PFSK-1 (cell line): ENCODE data around the gene TPBGL.

Source experiments
- FOXP2 ChIP-seq: optimal IDR thresholded peaks from 2 replicates; pipeline ENCODE3; 2011; ENCODE audit warnings: borderline replicate concordance, control low read depth, inconsistent platforms; ENCODE audit not compliant: insufficient read depth; ENCODE audit errors: extremely low read length, extremely low read depth
- POLR2AphosphoS5 ChIP-seq: IDR thresholded peaks from 2 replicates; pipeline ENCODE4 v1.6.1; 2012; ENCODE audit warnings: low read depth, mild to moderate bottlenecking, control low read depth, low read length, moderate library complexity
- SIN3A ChIP-seq: IDR thresholded peaks from 2 replicates; pipeline ENCODE4 v1.6.1; 2012; ENCODE audit warnings: mild to moderate bottlenecking, low read length, moderate library complexity, borderline replicate concordance; ENCODE audit not compliant: insufficient read depth
- TAF1 ChIP-seq: IDR thresholded peaks from 2 replicates; pipeline ENCODE4 v1.6.1; 2012; ENCODE audit warnings: low read length, control low read depth, borderline replicate concordance; ENCODE audit not compliant: insufficient read depth
- TF ChIP-seq, protein P1 (sequence below), 2 experiments: IDR thresholded peaks; 2 replicates each; pipeline versions ENCODE4 v1.6.1 to v1.8.0; 2011 to 2012; ENCODE audit warnings: low read depth in 2 of 2, low read length in 2 of 2, control low read depth in 1 of 2, inconsistent platforms in 1 of 2, mild to moderate bottlenecking in 1 of 2, moderate library complexity in 1 of 2; ENCODE audit not compliant: insufficient read depth in 1 of 2

The TPBGL gene

DNA sequence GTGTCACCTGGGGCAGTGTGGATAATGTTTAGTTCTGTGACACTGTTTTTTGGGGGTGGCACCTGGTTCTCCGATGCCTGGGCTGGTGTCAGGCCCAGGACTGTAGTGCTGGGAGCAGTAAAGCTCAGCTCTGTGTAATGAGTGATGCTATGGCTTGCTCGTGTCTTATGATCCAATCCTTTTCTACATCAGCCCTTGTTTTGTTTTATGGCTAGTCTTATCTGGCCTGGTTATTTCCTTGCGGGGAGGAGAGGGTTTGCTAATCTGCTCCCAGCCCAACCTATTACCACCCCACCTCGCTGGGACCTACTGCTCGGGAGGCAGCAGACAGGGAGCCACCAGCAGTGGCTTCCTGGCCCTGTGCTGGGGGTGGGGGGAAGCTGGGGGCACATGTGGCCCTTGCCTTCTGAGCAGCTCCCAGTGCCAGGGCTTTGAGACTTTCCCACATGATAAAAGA lies 35.0 kb upstream of the TPBGL start:
- TF ChIP-seq, protein P1, sequence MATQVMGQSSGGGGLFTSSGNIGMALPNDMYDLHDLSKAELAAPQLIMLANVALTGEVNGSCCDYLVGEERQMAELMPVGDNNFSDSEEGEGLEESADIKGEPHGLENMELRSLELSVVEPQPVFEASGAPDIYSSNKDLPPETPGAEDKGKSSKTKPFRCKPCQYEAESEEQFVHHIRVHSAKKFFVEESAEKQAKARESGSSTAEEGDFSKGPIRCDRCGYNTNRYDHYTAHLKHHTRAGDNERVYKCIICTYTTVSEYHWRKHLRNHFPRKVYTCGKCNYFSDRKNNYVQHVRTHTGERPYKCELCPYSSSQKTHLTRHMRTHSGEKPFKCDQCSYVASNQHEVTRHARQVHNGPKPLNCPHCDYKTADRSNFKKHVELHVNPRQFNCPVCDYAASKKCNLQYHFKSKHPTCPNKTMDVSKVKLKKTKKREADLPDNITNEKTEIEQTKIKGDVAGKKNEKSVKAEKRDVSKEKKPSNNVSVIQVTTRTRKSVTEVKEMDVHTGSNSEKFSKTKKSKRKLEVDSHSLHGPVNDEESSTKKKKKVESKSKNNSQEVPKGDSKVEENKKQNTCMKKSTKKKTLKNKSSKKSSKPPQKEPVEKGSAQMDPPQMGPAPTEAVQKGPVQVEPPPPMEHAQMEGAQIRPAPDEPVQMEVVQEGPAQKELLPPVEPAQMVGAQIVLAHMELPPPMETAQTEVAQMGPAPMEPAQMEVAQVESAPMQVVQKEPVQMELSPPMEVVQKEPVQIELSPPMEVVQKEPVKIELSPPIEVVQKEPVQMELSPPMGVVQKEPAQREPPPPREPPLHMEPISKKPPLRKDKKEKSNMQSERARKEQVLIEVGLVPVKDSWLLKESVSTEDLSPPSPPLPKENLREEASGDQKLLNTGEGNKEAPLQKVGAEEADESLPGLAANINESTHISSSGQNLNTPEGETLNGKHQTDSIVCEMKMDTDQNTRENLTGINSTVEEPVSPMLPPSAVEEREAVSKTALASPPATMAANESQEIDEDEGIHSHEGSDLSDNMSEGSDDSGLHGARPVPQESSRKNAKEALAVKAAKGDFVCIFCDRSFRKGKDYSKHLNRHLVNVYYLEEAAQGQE (IDR thresholded peaks at IDR 0.05; ENCODE audit: insufficient read depth in 1 of 2, low read depth in 2 of 2, low read length in 2 of 2) = no peak
- no peak for TF ChIP-seq POLR2AphosphoS5
- TF ChIP-seq SIN3A = no peak
- no peak for TF ChIP-seq TAF1
- TF ChIP-seq FOXP2 = no peak

DNA sequence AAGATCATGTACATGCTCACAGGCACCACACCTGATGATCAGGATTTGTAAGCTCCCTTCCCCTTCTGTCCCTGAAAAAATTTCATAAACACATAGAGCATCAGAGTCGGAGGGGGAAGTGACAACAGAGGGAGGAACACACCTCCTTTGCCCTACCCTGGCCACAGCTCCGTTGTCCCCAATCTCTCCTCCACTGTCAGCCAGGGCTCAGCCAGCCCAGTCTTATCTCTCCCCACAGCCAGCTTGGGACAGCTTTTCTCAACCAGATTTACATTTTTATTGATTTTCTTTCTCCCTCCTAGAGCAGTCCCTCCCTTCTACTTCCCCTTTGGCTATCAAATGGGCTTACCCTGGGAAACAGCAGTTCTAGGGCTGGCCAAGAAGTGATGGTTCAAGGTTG lies 32.1 kb upstream of the TPBGL start:
- TF ChIP-seq SIN3A = no peak
- no peak for TF ChIP-seq FOXP2
- TF ChIP-seq TAF1 = no peak
- TF ChIP-seq POLR2AphosphoS5 = no peak
- TF ChIP-seq, protein P1 (IDR thresholded peaks at IDR 0.05; ENCODE audit: insufficient read depth in 1 of 2, low read depth in 2 of 2, low read length in 2 of 2) = no peak

GRCh38 chr11:75212411-75212810 lies 28.2 kb upstream of the TPBGL start:
- no peak for TF ChIP-seq FOXP2
- no peak for TF ChIP-seq POLR2AphosphoS5
- TF ChIP-seq SIN3A = no peak
- TF ChIP-seq, protein P1 (IDR thresholded peaks at IDR 0.05; ENCODE audit: insufficient read depth in 1 of 2, low read depth in 2 of 2, low read length in 2 of 2) = no peak
- TF ChIP-seq TAF1 = no peak

- TF ChIP-seq FOXP2 (no peak), TAF1 (no peak), SIN3A (peak; percentile 99), POLR2AphosphoS5 (no peak)
- TF ChIP-seq, protein P1 (IDR thresholded peaks at IDR 0.05; ENCODE audit: insufficient read depth in 1 of 2, low read depth in 2 of 2, low read length in 2 of 2) = peak; percentile 100
These were observed 26.2 kb upstream of the TPBGL start for GRCh38 chr11:75214411-75214821.

GRCh38 chr11:75214843-75215242 lies 25.7 kb upstream of the TPBGL start:
- no peak for TF ChIP-seq FOXP2
- no peak for TF ChIP-seq SIN3A
- no peak for TF ChIP-seq POLR2AphosphoS5
- TF ChIP-seq, protein P1 (IDR thresholded peaks at IDR 0.05; ENCODE audit: insufficient read depth in 1 of 2, low read depth in 2 of 2, low read length in 2 of 2) = no peak
- TF ChIP-seq TAF1 = no peak
